GM21825 (cell line): Measurements from ENCODE around the gene GPR31.
"Not testable (repeated sequence)": the region's sequence is repeated elsewhere in the genome, so short reads cannot be mapped to it uniquely, and the experiment has no call there.

Source experiments
- ATAC-seq: cut with Tn5 transposase; IDR thresholded peaks from one replicate; pipeline ENCODE4 v1.9.1; 2021; ENCODE audit warnings: mild to moderate bottlenecking, moderate library complexity; ENCODE audit not compliant: unreplicated experiment

GPR31 gene

DNA sequence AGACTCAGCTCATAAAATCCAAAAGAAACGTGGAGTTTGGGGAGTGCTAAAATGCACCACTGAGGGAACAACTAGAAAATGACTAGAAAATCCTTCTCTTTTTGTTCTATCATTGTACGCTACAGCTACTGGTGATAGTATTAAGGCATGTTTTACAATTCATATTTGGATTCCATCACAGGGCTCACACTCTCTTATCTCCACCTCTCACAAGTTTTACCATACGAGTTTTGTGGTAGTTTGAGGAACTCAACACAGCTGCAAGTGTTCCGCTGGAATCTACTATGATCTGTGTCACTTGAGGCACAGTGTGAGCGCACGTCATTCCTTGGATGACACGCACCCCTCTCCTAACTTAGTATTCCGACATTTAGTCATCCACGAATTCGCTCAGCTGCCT, 9.9 kb upstream of the GPR31 start:
- not testable (repeated sequence) for ATAC-seq

DNA sequence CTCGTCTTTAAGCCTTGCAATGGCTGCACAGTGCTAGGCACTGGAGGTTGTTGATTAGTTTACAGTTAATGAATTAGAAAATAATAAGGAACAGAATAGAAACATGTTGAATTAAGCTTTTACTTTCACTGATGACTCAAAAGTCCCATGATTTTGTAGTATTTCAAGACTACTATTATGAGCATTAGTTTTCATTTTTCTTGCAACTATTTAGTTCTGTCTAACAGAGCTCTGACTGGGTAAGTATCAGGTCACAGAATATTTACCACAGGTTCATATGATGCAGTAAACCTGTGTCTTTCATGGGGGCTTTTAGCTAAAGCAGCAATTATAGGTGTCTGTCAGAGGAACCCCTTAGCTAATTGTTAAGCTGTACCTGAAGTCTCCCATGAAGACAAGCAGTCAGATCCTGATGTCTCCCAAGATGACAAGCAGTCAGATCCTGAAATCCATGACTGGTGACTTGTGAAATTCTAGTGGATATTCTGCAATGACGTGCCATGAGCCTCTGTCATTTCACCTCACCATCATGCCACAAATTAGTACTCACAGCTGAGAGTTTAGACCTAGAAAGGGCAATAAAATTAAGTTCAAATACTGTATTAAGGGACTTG, 8.2 kb upstream of the GPR31 start:
- no peak for ATAC-seq

DNA sequence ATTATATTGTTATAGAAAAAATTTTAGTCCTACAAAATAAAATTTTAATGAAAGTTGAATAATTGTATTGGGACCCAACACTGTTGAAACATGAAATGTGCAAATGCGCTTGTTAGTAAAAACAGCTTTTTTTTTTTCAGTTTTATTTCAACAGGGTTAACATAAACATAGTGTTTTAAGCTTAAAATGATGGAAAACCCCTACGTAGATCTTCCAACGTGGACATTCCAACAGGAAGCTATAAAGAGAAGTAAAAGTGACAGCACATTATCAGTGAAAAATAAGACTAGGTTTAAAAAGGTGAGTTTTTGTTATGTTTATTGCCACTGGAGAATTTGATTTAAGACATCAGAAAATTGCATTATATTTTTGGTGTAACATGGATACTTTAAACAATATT, 6.5 kb upstream of the GPR31 start:
- no peak for ATAC-seq

DNA sequence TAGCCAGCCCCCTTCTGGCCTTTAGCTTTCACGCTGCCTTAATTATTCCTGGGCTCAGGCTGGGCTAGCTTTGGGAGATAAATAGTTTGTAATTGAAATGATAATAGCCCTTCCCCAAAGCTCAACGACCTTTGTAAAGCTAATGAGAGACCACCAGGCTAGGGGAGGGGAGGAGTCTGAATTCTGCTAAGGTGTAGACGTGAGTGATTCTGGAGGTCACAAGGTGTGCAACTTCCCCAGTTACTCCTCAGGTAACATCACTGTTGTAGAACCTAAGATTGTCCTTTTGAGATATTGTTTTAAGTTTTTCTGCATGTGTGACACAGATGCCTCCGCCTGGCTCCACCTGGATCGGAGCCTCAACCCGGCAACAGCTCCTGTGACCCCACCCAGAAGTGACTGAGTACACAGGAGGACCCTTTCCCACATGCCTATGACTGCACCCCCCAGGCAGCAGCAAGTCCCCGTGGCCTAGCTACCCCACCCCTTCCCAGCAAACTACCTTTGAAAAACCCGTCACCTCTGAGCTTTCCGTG, 5.8 kb upstream of the GPR31 start:
- no peak for ATAC-seq

DNA sequence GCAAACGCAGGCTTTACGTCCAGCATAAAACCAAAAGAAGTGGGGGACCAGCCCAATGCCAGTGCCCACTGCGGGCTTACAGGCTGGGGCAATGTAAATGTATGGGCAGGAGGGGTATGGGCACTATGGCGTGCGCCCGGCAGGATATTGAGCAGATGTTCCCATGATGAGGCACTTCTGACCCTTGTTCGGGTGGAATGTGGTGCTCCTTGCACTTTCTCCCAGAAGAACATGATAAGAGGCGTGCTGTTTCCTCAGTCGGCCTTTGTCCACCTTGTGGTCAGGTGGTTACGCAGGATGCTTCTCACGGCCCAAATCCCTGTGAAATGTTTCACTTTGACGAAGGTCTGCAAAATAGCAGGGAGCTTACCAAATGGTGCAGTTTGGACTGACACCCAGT, 4.8 kb upstream of the GPR31 start:
- no peak for ATAC-seq

DNA sequence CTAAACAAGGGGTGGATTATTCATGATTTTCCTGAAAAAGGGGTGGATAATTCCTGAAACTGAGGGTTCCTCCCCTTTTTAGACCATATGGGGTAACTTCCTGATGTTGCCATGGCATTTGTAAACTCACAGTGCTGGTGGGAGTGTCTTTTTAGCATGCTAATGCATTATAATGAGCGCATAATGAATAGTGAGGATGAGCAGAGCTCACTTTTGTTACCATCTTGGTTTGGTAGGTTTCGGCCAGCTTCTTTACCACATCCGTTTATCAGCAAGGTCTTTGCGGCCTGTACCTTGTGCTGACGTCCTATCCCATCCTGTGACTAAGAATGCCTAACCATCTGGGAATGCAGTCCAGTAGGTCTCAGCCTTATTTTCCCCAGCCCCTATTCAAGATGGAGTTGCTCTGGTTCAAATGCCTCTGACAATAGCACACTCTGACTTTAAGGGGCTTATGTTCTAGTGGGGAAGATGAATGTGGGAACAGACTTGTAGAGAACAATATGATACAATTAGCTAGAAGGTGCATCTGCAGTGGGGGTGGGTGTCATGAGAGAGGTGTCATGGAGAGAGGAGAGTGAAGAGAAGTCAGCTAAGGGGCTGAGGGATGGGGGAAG, 4.2 kb upstream of the GPR31 start:
- no peak for ATAC-seq

DNA sequence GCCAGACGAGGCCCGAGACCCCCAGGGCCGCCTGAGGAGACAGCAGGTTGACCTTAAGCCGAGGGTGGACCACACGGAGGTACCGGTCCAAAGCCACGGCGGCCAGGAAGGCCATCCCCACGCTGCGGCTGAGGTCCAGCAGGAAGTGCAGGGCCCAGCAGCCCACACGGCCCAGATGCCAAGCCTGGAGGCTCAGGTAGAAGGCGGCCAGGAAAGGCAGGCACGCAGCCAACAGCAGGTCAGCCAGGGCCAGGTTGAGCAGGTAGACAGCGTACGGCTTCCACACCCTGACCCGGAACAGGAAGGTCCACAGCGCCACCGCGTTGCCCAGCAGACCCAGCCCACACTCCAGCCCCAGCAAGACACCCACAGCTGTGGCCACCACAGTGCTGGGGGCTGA, 366 bp downstream of the GPR31 start:
- no peak for ATAC-seq

DNA sequence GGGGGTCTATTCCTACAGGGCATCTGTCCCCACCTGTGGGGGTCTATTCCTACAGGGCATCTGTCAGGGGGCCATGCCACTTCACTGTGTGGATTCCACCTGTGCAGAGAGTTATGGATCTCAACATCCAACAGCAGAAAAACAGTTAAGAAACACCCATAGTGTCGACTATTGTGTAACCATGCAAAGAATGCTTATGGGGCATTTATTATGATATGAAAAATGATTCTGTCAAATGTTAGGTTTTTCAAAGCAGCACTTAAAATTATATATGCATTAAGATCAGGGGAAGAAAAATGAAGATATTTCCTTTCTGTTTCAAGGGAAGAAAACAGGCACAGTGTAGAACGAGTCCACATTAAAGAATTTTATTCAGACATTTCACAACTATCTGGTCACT, 2.9 kb downstream of the GPR31 start:
- ATAC-seq, result no peak

DNA sequence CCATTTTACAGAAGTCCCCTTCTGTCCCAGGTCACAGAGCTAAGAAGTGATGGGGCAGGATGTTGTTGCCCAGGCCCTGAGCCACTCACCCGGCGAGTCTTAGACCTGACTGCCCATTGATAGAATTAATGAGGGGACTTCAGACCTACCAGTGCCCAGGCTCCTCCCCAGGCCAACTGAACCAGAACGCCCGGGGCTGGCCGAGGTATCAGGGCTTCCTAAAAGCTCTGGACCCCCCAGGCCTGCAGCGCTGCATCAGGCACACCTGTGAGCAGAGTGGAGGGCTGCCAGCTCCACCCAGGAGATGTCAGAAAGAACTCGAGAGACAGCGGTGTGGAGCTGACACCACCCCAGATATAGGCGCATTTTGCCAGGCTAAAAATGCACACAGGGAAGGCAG, 3.5 kb downstream of the GPR31 start:
- ATAC-seq, result no peak

DNA sequence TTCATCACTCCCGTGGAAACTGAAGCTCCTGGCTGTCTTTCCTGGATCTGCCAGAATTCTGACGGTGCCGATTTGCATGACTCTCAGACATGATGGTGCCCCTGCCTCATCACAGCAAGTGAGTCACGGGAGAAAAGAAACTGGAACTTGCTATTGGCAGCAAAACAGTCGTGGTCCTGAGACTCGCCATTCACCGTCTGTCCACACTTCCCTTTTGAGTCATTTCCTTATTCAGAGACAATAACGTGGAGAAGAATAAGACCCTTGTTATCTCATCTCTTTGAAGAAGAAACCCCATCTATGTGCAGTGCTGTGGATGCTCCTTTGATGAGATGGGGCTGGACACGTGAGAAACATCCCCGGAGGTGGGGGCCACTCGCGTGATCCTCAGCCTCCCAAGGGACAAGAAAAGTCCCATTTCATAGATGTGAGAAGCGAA, 4.2 kb downstream of the GPR31 start:
- peak; percentile 54 for ATAC-seq

DNA sequence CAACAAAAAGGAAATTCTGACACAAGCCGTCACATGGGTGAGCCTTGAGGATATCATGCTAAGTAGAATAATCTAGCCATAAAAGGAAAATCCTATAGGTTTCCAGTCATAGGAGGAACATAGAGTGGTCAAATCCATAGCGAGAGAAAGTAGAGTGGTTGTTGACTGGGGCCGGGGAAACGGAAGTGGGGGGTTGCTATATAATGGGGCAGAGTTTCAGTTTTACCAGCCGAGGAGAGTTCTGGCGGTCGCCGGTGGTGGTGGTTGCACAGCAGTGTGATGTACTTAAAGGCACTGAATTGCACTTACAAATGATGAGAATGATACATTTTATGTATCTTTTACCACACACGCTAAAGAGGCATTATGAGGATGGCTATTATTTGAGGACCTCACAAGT, 4.9 kb downstream of the GPR31 start:
- peak; percentile 49 for ATAC-seq

DNA sequence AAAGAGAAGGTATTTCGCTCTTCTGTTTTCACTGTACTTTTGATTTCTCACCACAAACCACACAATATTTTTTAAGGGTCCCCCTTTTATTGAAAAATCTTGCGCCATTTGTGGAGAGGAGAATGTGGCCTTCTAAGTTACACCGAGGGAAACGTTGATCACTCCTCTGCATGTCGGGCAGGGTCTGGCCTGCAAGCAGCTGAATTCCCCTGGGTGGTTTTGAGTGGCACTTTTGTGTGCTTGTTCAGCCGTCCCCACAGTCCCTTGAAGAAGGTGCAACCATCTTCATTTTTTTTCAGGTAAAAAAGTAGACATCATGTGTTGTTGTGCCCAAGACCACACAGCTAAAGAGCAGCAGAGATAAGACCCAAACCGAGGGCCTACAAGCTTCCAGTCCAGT, 6.1 kb downstream of the GPR31 start:
- ATAC-seq, result no peak

DNA sequence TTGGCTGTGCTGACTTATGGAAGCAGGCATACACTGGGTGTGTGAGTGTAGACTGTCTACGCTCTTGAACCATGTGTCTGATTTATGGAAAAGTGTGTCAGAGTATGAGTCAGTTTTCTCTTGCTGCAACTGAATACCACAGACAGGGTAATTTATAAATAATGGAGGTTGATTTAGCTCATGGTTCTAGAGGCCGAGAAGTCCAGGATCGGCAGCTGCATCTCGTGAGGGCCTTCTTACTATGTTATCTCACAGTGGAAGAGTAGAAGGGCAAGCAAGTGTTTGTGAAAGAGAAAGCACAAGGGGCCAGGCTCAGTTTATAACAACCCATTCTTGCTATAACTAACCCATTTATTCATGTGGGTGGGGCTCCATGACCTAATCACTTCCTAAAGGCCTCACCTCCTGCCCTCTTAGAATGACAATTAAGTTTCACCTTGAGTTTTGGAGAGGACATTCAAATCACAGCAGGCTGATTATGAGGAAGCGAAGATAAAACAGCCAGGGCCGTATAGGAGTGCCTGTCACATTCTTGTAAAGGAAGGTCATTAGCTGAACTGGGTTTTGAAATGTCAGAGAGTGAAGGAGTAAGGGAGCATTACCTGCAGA, 6.7 kb downstream of the GPR31 start:
- peak; percentile 51 for ATAC-seq

DNA sequence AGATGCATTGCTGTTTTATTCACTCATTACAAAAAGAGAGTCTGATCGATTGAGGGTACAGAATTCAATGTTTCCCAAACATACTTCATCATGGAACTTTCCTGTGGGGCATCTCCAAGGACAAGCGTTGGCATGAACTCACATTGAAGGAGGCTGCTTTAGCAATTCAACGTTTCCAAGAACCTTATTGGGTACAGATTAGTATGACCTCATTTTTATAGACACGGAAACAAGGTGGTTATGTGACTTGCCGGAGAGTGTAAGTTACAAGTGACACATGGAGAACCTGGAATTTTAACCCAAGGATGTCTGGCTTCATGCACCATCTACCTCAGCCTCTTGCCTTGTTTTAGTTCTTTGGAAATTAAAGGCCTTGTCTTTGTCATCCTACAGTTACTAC, 8.8 kb downstream of the GPR31 start:
- ATAC-seq, result no peak

DNA sequence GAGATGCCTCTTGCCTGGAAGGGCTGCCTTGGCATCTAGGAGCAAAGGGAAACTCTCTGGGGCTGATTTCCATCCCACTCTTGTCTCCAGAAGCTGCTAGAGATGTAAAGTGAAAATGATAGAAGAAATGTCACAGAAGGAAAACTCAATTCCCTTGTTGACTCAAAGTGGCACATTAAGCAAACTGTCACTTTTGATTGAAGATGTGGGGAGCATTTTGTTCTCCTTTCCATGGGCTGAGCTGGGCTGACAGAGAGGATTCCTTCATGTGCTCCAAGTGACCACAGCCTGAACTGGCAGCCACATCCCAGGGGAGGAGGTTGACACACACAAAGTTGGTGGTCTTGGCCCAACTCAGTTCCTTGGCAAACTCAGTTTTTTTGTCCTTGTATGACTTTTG, 9.8 kb downstream of the GPR31 start:
- ATAC-seq, result no peak

DNA sequence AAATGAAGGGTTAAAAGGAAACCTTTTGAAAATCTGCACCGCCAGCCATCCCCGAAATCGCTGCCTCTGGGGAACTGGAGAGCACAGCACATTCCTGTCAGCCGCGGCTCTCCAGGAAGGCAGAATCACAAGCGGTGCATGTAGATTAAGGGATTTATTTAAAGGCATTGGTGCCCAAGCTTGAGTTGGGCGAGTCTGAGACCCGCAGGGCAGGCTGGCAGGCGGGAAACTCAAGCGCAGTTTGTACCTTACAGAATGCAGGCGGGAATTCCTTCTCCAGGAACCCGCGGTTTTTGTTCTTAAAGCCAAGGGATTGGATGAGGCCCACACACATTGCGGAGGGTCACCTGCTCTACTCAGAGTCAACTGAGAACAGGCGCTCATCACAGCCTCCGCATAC, 10.8 kb downstream of the GPR31 start:
- ATAC-seq, result no peak

DNA sequence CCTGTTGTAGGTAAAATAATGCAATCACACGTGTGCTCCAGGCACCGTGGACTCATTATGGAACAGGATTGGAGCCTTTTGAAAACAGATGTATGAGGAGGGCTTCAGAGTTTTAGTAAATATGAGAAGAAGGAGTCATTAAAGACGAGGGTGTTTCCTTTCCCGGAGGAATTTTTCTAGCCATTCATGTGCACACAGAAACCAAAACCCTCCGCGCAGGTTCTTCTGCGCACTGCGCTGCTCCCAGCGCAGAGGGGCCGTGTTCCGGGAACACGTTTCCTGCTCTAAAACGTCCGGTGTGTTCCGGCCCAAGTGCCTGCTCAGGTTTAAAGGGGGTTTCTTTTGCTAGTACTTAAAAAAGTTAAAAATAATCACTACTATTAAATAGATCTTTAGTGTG, 11.6 kb downstream of the GPR31 start:
- ATAC-seq, result no peak

DNA sequence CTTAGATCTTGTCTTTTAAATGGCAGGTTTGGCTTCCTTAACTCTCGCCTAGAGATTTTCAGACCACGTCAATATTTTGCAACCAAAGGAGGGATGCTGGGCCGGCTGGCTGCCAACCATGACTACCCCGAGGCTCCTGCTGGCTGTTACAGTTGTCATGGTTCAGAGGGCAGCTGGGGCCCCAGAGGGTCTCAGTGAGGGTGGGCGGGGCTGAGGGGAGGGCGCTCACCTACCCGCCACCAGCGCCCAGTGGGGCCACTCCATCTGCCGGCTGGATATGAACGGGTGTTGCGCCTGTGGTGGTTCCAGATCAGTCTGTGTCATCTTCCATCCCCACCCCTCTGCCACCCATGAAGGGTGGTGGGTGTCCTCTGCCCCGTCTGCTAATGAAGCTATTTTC, 12.3 kb downstream of the GPR31 start:
- ATAC-seq, result no peak

DNA sequence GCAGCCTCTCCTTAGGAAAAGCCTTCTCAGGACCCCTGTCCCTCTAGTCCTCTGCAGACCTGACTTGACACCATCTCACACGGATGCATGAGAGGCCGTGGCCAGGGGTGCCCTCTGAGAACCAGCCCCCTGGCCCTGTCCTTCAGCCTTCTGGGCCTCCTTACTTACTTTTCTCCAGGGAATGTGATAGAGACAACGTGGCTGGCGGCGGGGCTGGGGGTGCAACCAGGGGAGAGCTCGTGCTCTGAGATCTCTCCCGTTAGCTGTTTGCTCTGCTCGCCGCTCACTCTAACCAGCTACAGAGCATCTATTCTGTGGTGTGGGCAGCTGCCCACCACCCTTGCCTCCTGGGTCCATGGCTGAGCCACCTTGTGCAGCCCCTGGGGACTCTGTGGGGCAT, 14.7 kb downstream of the GPR31 start:
- ATAC-seq, result no peak

DNA sequence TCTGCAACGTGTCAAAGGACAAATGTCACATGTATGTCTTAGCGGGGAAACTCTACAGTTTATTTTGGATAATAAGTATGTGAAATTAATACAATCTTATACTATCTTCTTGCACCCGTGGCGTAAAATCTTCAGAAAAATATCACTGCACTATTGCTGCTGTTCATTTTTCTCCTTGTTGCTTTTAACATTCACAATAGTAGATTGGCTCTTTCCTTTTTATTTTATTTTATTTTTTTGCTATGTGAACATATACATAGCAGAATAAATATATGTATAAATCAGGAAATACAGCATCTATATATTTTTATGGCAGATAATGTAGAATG, 15.4 kb downstream of the GPR31 start:
- ATAC-seq, result no peak

DNA sequence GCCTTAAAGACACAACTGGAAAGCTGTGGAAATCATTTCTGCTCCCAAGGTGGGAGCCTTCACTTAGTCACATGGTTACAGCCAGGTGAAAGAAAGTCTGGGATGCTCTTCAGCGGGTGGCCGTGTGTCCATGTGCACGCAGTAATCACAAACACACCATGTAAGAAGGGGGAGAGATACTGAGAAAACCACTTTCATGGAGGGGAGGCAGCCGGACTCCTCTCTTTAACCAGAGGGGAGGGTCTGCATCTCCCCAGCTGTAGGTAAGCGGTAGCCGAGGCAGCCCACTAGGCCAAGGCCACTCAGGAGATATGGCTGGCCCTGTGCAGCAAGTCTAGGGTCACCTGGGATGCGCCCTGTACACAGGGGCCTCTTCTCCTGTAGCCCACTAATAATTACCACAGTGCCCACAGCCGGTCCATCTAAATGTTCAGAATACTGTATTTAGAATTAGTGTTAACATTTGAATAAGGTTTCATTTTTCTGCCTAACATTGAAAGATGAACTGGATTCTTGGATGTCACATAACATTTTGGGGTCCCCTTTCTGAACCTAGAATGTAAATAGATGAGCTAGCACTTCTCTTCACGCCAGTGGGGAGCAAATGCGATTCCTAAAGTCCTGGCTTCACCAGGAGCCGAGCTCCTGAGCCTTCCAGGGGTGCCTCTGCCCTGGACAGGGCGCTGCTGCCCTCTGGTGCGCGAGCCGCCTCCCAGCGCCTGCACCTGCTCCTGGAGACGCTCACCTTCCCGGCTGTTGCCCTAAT, 15.9 kb downstream of the GPR31 start:
- peak; percentile 79 for ATAC-seq
